GM10248 (cell line): ENCODE measurements around the gene USP10.
"Not testable (repeated sequence)": the region's sequence is repeated elsewhere in the genome, so short reads cannot be mapped to it uniquely, and the experiment has no call there.

ENCODE experiments used
- CTCF ChIA-PET: fragments of 300-600 bp; sonication (Branson Sonifier 250); formaldehyde crosslinking; extraction: SDS; loops from one replicate; lab custom pipeline; 2021; ENCODE audit warnings: antibody characterized with exemption; lab: Yijun Ruan, JAX
- POLR2A ChIA-PET: fragments of 350-650 bp; sonication (Branson Sonifier 250); formaldehyde crosslinking; extraction: SDS; loops from one replicate; lab custom pipeline; 2020; ENCODE audit warnings: antibody characterized with exemption; lab: Yijun Ruan, JAX
- DNase-seq: peaks from one replicate; pipeline ENCODE4 v3.0.0; 2012; ENCODE audit errors: extremely low spot score
- TF ChIP-seq, protein P1 (sequence below): IDR thresholded peaks from 2 replicates; pipeline ENCODE4 v1.5.1; 2012; ENCODE audit warnings: mild to moderate bottlenecking, low read depth; ENCODE audit errors: extremely low read depth, missing control alignments, control extremely low read depth

USP10 gene

DNA sequence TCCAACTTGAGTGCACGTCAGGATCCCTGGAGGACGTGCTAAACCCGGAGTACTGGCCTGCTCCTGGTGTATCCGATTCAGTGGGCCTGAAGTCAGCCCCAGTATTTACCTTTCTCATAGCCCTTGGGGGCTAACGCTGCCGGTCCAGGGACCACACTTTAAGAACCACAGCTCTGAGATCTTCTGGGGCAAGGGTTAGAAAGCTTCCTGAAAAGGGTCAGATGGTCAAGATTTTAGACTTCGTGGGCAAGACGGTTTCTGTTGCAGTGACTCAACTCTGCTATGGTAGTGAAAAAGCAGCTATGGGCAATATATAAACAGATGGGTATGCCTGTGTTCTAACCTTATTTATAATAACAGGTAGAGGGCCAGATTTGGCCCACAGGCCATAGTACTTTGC lies 14.6 kb upstream of the USP10 start:
- no peak for DNase-seq
- POLR2A ChIA-PET = no interaction called here
- CTCF ChIA-PET = interaction anchor here (1.0 to 5.3 kb wide), 7 partner anchors 11 to 69 kb away, joined by 3 to 51 read pairs (median 3); no protein-coding TSS in a partner anchor
- TF ChIP-seq, protein P1, sequence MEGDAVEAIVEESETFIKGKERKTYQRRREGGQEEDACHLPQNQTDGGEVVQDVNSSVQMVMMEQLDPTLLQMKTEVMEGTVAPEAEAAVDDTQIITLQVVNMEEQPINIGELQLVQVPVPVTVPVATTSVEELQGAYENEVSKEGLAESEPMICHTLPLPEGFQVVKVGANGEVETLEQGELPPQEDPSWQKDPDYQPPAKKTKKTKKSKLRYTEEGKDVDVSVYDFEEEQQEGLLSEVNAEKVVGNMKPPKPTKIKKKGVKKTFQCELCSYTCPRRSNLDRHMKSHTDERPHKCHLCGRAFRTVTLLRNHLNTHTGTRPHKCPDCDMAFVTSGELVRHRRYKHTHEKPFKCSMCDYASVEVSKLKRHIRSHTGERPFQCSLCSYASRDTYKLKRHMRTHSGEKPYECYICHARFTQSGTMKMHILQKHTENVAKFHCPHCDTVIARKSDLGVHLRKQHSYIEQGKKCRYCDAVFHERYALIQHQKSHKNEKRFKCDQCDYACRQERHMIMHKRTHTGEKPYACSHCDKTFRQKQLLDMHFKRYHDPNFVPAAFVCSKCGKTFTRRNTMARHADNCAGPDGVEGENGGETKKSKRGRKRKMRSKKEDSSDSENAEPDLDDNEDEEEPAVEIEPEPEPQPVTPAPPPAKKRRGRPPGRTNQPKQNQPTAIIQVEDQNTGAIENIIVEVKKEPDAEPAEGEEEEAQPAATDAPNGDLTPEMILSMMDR = no peak

DNA sequence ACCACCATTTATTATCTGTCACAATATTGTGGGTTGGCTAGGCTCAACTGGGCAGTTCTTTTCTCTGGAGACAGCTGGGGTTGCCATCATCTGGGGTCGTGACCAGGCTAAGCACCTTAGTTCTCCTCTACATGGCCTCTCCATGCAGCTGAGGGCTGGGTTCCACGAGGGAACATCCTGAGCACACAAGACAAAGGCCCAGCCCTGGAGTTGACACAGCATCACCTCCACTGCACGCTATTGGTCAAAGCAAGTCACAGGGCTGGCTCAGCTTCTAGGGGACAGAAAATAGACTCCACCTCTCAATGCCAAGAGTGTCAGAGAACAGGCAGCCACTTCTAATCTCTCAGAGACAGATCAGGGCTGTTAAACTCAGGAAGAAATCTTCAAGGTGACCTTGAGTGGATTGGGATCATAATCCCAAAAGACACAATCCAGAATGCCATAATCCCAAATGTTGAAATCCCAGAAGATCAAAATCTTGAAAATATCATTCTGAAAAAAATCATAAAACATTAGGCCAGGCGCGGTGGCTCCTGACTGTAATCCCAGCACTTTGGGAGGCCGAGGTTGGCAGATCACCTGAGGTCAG lies 13.0 kb upstream of the USP10 start:
- TF ChIP-seq, protein P1 = no peak
- CTCF ChIA-PET = interaction anchor here (0.9 to 5.3 kb wide), 3 partner anchors 14 to 39 kb away, joined by 4 to 51 read pairs (median 11); no protein-coding TSS in a partner anchor
- no peak for DNase-seq
- POLR2A ChIA-PET = no interaction called here

DNA sequence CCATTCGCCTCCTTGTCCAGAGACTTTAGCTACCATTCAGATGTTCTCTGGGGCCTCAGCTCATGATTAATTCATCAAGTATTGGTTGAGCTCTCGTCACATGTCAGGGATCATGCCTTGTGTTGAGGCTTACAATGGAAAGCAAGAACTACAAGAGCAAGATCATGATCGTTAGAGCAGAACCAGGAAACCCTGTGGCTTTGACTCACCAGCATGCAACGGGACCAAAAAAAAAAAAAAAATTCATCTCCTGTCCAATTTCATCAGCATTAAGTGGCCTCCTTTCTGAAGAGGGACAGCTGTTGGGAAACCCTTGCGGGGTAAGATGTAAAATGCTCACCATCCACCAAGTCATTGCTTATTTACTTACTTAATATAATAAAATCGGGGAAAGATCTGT lies 12.1 kb upstream of the USP10 start:
- CTCF ChIA-PET = interaction anchor here (1.1 to 5.3 kb wide), 4 partner anchors 15 to 65 kb away, joined by 3 to 51 read pairs (median 8); no protein-coding TSS in a partner anchor
- POLR2A ChIA-PET = no interaction called here
- TF ChIP-seq, protein P1 = no peak
- peak; percentile 52 for DNase-seq

DNA sequence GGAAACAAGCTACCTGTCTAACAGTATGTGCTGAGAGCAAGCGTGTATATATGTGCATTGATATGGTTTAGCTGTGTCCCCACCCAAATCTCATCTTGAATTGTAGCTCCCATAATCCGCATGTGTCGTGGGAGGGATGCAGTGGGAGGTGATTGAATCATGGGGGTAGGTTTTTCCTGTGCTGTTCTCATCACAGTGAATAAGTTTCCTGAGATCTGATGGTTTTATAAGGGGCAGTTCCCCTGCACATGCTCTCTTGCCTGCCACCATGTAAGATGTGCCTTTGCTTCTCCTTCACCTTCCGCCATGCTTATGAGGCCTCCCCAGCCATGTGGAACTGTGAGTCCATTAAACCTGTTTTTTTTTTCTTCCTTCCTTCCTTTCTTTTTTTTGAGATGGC lies 11.6 kb upstream of the USP10 start:
- CTCF ChIA-PET = interaction anchor here (1.1 to 5.3 kb wide), 4 partner anchors 16 to 66 kb away, joined by 3 to 51 read pairs (median 8); no protein-coding TSS in a partner anchor
- DNase-seq, POLR2A ChIA-PET: not testable (repeated sequence)

DNA sequence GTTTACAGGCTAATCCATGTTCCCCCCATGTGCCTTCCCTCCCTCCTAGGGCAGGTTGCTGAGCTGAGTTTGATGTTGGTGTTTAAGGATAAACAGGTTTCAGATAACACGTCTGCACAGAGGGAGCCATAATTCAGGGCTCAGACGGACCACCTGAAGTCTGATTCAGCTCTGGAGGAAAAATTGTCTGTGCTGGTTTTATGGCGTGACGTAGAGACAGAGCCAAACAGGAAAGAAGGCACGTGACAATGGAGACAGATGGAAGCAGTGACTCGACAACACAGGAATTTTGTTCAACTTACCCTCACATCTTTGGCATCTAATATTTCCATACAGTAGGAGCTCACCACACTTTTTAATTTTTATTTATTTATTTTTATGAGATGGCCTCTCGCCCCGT lies 10.7 kb upstream of the USP10 start:
- no peak for DNase-seq
- ChIA-PET POLR2A (no interaction called here), CTCF (interaction anchor here (1.7 kb wide), 2 partner anchors 17 to 40 kb away, joined by 5 to 8 read pairs; no protein-coding TSS in a partner anchor)
- TF ChIP-seq, protein P1 = no peak

DNA sequence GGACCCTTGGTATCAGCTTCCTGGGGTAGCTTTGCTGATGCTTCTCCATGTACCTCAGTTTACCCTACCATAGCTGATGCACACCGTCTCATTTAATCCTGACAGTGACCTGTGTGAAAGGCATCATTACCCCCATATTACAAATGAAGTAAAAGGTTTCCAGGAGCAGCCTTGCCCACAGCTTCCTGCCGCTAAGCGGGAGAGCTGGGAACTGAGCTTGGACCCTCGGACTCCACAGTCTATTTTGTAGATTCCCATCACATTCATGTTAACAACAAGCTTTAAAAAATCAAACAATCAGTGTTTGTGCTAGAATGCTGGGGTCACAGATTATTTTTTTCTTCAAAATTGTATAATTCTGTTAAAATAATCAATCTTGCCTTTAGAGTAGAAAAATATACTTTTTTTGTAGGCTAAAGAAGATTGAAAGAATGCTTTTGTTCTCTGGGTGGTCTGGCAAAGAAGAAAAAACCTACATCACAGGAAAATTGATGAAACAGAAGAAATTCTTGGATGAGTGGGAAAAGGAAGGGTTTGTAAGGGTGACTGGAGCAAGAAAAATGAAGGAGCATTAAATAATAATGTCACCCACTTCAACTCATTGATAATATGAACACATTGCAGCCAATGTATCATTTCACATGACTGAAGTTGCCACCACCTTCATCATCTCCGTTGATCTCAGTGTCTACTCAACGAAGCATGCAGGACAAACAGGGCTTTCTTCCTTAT lies 9.5 kb upstream of the USP10 start:
- no peak for DNase-seq
- ChIA-PET POLR2A (no interaction called here), CTCF (interaction anchor here (1.7 kb wide), 2 partner anchors 18 to 39 kb away, joined by 5 to 8 read pairs; no protein-coding TSS in a partner anchor)
- TF ChIP-seq, protein P1 = no peak
